GM21390 (cell line): ENCODE results near the gene ADNP2.

Experiments used
- ATAC-seq: cut with Tn5 transposase; IDR thresholded peaks from one replicate; pipeline ENCODE4 v1.9.1; 2021; ENCODE audit not compliant: unreplicated experiment

Gene ADNP2

DNA sequence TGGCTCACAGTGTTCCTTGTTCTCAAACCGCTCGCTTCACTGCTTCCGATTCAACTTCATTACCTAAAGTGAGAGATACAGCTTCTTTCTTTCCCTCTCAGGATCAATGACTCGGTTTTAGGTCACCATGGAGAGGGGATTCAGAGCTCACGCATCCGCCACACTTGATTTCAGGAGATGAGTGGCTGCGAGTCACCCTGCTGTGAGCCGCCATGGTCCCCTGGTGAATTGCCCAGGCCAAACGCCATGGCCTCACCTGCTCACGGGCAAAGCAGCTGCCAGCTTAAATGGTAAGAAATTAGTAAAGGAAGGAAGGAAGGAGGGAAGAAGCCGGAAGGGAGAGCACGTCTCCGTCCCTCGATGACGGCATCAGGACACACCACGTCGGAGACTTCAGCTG, 60.5 kb downstream of the ADNP2 start:
- no peak for ATAC-seq

DNA sequence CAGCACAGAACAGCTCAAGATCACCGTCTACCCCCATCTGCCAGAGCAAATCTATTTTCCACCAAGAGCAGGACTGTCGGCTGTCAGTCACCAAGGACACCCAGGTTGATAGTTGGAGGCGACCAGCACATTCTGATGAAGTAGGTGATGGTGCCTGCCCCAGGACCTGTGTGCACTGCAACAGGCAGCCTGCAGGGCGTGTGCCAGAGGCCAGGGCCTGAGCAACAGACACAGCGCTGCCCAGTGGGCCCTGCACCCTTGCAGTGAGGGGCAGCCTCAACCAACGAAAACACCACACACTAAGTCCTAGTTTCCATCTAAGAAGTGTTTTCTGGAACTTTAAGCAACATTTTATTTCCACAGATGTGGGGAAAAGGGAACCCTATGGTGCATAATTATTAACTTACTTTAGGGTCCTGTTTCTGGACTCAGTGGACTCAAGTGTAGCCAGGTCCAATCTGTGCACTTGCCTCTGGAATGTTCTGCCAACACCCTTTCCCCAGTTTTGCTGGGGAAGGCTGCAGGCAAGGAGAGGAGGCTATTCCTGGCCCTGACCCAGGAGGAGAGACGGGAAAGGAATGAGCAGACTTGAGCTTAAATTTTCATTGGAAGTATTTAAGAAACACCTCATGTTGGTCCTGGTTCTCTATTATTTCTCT, 61.5 kb downstream of the ADNP2 start:
- ATAC-seq: no peak

DNA sequence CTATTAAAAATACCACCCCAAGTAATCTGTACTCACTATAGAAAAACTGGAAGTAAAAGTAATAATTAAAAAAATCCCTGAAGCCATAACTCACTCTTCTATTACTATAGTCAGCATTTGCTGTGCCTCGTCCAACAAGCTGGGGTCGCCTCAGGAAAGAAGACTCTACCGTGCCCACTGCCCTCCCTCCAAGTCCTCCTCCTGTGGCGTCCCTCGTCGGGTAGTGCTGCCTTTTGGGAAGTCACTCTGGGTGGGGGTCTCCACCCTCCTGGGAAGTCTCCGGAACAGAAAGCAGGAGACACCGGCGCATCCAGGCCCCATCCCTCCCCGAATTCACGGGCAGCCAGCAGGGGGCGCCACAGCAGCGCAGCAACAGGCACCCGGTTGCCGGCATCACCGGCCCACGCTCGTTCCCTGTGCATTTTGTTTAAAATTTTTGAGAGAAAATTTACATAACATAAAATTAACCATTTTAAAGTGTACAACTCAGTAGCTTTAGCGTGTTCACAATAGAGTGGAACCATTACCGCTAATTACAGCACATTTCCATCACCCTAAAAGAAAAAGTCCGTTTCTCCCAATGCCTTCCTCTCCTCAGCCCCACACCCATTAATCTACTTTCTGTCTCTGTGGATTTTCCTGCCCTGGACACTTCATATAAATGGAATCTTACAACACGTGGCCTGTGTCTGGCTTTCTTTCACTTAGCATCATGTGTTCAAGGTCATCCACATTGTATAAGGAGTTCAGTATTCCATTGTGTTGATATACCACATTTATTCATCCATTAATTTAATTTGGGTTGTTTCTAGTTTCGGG, 62.2 kb downstream of the ADNP2 start:
- ATAC-seq: no peak

DNA sequence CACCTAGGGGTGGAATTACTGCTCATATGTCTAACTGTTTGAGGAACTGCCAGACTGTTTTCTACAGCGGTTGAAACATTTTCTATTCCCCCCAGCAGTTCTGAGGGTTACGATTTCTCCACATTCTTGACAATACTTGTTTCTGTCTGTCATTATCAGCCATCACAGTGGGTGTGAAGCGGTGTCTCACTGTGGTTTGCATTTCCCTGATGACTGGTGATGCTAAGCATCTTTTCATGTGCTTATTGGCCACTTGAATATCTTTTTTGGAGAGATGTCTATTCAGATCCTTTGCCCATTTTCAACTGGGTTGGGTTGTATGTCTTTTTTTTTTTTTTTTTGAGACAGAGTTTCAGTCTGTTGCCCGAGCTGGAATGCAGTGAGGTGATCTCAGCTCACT, 63.0 kb downstream of the ADNP2 start:
- ATAC-seq: no peak

DNA sequence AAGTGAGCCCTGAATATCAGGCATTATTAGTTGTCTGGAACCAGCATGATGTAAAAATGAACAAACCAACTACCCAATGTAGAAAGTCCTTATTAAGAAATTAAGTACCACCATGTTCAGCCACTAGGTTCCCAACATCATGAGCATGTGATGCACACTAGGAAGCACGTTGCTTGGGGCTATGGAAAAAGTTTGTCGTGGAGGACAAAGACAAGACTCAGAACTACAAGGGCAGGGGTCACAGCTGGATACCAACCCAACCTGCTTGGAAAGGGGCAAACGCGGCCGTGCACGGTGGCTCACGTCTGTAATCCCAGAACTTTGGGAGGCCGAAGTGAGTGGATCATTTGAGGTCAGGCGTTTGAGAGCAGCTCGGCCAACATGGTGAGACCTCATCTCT, 64.0 kb downstream of the ADNP2 start:
- no peak for ATAC-seq

DNA sequence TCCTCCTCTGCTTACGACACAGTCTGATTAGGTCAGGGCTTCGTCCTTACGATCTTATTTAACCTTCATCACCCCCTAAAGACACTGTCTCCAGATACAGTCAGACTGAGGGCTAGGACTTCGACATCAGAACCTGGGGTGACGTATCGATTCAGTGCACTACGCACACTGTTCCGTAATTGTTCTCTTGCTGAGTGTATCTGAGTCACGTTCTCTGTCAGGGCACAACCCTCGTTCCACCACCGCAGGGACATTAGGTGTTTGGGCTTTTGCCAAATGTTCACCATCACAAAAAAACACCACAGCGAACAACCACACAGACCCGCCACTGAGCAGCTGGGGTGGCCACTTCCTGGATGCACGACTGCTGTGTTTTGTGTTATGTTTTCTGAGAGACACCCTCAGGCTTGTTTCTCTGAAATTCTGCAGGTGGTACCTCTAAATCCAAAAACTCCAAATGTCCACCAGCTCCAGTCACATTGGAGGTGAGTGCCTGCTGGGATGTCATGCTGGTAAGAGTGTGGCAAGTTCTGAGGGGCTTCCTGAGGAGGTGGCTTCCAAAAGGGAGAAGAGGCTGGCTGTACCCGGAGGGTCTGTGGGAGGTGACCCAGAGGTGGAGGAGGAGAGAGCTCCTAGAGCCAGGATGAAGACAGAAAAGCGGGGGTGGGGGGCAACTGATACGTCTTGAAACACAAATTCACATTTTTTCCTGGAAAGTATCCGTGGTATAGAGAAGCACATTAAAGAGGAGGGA, 66.6 kb downstream of the ADNP2 start:
- ATAC-seq: no peak

DNA sequence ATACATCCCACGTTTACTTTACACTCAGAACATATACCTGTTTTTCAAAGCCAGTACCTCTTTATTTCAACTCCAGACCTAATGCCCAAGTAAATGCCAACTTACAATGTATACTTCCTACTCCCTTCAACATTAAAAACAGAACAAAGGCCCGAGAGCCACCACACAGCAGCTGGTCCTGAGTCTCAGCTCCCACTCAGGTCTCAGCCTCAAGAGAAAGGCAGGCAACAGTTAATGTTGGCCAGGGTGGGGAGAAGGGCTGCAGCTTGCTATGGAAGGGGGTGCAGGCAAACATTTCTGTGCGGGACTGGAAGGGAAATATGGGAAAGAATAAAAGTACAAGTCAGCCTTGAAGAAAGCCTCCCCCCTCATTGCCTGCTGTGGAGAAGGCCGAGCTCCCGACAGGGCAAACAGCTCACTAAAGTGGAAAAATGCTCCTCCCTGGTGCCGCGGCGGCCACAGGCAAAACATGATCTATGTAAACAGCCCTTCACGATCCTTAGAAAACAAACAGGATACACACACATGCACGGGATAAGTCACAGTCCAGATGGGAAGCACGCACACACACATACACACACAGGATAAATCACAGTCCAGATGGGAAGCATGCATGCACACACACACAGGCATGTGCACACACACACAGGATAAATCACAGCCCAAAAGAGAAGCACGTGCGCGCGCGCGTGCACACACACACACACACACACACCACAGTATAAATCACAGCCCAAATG, 67.4 kb downstream of the ADNP2 start:
- no peak for ATAC-seq

DNA sequence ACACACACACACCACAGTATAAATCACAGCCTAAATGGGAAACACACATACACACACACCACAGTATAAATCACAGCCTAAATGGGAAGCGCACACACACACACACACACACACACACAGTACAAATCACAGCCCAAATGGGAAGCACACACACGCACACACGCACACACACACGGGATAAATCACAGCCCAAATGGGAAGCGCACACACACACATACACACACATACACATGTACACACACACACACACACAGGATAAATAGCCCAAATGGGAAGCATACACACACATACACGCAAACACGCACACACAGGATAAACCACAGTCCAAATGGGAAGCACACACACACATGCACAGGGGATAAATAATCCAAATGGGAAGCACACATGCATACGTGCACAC, 68.1 kb downstream of the ADNP2 start:
- no peak for ATAC-seq

DNA sequence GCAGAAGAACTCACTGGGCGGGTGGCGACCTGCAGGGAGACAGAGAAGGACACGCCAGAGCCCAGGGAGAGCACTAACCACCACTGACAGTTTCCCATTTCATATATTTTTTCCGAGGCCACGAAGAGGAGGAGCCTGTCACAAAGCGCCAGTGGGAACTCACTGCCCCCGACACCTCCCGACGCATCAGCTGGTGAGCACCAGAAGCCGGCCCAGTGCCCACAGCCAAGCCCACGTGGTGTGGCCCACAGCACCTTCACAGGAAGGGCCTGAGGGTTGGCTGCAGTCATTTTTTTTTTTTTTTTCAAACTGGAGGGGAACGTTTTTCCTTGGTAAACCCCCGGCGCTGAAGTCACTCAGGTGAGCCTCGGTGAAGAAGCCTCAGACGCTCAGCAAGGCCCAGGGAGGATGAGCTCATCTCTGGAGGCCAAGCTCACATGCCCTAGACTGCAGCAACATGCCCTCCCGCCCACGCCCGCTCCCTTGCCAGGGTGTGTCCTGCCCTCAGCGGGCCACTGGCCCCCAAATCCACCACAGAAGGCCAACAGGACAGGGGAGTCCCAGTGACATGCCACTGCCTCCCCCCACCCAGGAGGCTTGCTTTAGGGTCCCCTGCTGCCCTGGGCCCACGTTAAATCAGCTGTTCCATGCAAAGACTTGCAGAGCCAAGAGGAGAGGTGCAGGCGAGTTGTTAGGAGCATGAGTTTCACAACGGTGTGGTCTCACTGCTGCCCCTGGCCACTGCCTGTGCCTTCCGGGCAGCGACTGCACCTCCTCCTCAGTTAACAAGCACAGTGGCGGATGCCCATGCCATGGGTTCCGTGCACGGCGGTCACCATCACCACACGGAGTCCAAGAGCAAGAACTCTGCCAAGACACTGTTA, 70.1 kb downstream of the ADNP2 start:
- ATAC-seq: no peak

DNA sequence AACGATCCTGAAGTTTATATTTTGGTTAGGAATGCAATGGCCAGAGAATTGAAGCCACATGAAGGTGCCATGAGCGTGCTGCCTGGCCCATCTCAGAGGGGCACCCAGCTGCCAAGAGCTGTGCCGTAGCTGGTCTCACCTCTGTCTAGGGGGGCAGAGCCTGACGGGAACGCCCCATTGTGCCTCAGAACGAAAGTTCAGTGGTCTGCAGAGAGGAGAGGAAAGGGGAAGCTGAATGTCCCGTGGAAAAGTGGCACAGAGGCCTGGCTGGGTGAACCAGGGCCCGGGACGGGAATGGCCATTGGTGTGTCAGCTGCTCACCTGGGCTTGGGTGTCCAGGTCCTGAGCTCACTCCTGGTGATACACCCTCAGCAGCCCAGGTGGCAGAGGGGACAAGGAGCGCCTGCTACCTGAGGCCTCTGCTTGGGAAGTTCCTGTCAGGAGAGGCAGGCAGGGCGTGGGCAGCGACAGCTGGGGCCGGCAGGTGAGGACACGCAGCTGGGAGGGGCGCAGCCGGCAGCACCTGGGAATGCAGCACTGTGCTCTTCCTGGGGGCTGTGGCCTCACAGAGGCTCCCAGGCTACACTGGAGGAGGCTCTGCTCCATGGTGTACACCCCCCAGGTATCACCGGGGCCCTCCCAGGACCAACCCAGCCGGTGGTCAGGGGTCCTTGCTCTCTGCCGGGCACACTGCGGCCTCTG, 70.9 kb downstream of the ADNP2 start:
- ATAC-seq: no peak

DNA sequence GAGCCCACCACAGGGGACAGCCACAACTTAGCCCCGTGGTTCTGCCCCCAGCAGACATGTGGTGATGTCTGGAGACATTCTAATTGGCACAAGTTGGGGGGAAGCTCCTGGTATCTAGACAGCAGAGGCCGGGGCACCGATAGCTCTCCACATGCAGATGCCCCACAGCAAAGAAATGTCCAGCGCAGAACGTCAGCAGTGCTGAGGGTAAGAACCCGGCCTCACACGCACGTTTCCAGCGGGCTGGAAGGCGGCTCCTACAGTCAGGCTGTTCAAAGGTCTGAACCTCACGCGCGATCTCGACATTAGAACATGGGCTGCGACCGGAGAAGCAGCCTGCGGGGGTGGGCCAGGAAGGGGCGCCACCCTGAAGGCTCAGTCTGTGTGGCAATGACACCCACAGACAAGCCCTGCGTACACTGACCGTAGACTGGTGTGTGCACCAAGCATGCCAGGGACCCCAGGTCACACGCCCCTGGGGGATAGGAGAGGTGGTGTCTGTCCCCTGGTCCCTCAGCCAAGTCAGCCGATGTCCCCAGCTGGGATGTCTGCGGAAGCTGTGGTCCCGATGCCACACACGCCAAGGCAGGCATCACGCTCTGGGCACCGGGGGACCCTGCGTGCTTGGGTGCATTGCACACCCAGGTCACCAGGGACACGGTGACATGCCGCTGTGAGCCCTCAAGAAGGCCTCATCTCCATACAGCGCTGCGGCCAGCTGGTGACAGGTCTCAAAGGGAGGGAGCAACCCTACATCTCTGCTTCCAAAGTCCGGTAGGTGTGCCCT, 71.9 kb downstream of the ADNP2 start:
- ATAC-seq: no peak

DNA sequence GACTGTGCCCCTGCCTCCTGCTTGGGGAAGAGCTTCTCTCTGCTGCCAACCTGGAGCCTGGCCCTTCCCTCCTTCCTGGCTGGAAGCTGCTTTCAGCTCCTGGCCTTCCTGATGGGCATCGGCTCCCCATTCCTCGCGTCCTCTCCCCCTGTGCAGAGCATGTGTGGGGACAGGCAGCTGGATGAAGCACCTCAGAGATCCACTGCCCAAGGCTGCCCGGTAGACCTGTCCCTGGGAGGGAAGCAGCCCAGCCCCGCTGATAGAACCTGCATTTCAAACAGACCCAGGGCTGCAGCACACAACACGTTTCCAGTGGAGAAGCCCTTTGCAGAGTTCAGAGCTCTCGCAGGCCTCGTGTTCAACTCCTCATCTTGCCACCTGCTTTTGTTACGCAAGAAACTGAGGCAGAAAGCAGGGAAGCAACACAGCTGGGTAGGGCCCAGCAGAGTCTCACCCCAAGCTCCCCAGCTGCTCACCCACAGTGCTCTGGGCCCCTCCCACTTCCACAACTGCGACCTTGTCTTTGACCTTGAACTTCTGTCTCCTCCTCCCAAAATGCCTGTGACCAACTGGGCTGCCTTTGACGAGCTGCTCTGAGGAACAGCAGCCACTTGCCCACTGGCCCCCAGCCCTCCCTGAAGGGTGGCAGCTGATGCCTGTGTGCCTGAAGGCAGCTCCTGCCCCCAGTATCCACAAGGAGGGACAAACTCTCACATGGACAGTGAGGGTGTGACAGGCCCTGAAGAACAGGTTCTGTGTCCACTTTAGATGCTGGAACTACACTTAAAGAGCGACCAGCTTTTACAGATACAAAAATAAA, 72.8 kb downstream of the ADNP2 start:
- ATAC-seq: no peak

DNA sequence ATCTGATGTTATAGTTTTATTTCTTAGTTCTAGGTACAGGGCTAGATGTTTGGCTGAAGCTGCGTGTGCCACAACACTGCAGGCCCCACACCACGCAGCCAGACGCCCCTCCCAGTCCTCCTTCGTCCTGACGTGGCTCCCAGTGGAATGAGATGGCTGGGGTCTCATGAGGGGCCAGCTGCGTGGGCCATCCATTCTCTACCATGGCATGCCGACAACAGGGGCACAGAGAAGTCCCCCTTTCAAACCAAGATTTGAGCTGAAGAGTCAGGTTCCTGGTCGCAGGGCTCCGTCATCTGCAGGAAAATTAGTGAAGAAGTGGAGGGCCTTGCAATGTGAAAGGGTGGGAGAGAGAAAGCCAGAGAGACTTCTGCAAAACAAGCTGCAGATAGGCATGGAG, 73.8 kb downstream of the ADNP2 start:
- no peak for ATAC-seq

DNA sequence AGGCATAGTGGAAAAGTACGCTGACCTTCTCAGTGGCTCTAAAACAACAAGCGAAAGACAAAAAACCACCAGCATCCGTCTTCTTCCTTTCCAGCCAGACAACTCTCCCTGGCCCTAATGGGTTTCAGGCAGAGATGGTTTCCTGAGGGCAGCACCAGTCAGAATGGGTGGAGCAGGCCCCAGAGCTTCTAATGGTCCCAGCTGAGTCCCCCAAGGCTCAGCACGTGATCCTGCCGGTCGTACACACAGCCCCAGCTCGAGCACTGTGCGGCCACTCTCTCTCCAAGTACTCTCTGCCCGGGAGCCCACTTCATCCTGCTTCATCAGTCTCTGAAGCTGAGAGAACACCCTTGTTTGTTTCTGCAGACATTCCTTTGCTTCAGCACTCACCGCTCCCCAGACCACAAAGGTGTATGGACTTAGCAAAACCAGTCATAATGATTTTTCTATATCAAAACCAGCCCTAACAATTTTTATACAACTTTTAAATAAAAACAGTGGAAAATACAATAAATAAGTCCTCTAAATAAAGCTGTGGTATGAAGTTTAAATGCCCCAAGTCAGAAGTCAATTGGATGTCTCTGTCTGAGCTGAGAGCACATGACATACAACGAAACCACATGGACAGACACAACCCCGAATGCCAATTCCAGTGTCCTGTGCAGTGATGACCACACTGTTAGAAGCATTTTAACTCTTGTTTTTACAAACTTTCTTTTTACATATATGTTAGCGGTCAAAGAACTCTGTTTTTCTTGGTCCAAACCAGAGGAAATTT, 74.4 kb downstream of the ADNP2 start:
- ATAC-seq: no peak

DNA sequence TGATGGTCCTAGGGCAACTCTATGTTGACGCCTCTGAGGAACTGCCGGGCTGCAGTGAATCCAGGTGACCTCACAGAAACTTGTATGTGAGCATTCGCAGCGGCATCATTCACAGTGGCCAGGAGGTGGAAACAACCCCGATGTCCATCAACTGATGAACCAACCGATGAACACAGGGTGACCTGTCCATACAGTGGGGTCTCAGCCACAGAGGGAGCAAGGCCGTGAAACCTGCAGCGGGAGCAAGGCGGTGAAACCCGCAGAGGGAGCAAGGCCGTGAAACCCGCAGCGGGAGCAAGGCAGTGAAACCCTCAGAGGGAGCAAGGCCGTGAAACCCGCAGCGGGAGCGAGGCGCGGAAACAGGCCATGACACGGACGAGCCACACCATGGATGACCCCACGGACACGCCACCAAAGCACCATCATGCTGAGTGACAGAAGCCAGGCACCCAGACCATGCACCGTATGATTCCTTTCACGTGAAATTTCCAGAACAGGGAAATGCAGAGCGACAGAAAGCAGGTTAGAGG, 75.2 kb downstream of the ADNP2 start:
- ATAC-seq: no peak

DNA sequence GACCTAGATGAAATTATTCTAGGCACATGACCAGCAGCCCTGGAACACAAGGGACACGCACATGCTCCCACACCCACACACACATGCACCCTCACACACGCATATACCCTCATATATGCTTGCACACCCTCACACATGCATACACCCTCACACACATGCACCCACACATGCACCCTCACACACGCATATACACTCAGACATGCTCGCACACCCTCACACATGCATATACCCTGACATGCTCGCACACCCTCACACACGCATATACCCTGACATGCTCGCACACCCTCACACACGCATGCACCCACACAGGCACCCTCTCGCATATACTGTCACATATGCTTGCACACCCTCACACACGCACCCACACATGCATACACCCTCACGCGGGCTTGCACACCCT, 76.5 kb downstream of the ADNP2 start:
- no peak for ATAC-seq
